PC-3 (cell line): ENCODE results near the gene CNTN4. TPM values are rescaled to one million over a fixed set of nuclear protein-coding genes. Genes with fewer than 3 reads are reported as not detected.

Experiments used
- ATAC-seq: fragments of 200-7000 bp; cut with Tn5 transposase; 2 replicates; pipeline ENCODE4 v1.9.1; 2020; ENCODE audit warnings: mild to moderate bottlenecking, moderate library complexity
- BruUV-seq: library from RNA; stranded (reverse); fragments of 400-500 nt; replicated peaks from 2 replicates; lab custom pipeline; 2021; lab: Mats Ljungman, UMichigan
- CTCF ChIA-PET: fragments of 300-600 bp; sonication (Branson Sonifier 250); formaldehyde crosslinking; loops from one replicate; lab custom pipeline; 2022; ENCODE audit warnings: antibody characterized with exemption; lab: Charles Lee
- POLR2A ChIA-PET: fragments of 300-600 bp; sonication (Branson Sonifier 250); formaldehyde crosslinking; loops from one replicate; lab custom pipeline; 2022; ENCODE audit warnings: antibody characterized with exemption; ENCODE audit not compliant: unreplicated experiment; lab: Charles Lee
- DNase-seq: peaks from one replicate; pipeline ENCODE4 v3.0.0-alpha.2; 2015
- H2AFZ ChIP-seq: fragments of 300-600 bp; sonication (generic); 2 replicates; pipeline ENCODE4 v1.6.0; 2016; ENCODE audit warnings: antibody characterized with exemption, low read length
- H3F3A ChIP-seq: fragments of 300-600 bp; sonication (generic); one replicate; pipeline ENCODE4 v1.6.0; 2017; ENCODE audit warnings: antibody characterized with exemption, low read length, control low read depth, mild to moderate bottlenecking; ENCODE audit not compliant: unreplicated experiment
- H3K27ac ChIP-seq: fragments of 300-600 bp; sonication (generic); 2 replicates; pipeline ENCODE4 v1.5.1; 2016; ENCODE audit warnings: mild to moderate bottlenecking, low read length
- H3K27me3 ChIP-seq: fragments of 300-600 bp; sonication (generic); 2 replicates; pipeline ENCODE4 v1.6.1; 2016; ENCODE audit warnings: low read length, mixed read lengths
- H3K36me3 ChIP-seq: fragments of 300-600 bp; sonication (generic); 2 replicates; pipeline ENCODE4 v1.6.1; 2016; ENCODE audit warnings: low read depth, mixed run types, low read length, mixed read lengths
- H3K4me1 ChIP-seq: fragments of 300-600 bp; sonication (generic); 2 replicates; pipeline ENCODE4 v1.5.1; 2016; ENCODE audit warnings: low read length; ENCODE audit not compliant: insufficient read depth
- H3K4me2 ChIP-seq: fragments of 300-600 bp; sonication (generic); 2 replicates; pipeline ENCODE4 v1.6.0; 2016; ENCODE audit warnings: low read length
- H3K4me3 ChIP-seq: fragments of 300-600 bp; sonication (generic); 2 replicates; pipeline ENCODE4 v1.5.1; 2016; ENCODE audit warnings: mild to moderate bottlenecking, low read length, mixed read lengths
- H3K79me2 ChIP-seq: fragments of 300-600 bp; sonication (generic); 2 replicates; pipeline ENCODE4 v1.6.1; 2017; ENCODE audit warnings: low read length, mixed read lengths
- H3K9ac ChIP-seq: fragments of 300-600 bp; sonication (generic); 2 replicates; pipeline ENCODE4 v1.6.0; 2016; ENCODE audit warnings: mild to moderate bottlenecking, low read length
- H3K9me2 ChIP-seq: fragments of 300-600 bp; sonication (generic); replicated peaks from 2 replicates; pipeline ENCODE4 v1.6.1; 2016; ENCODE audit warnings: mixed run types, low read length, mixed read lengths
- H3K9me3 ChIP-seq: fragments of 300-600 bp; sonication (generic); 2 replicates; pipeline ENCODE4 v1.6.1; 2016; ENCODE audit warnings: low read length, mixed read lengths
- H4K20me1 ChIP-seq: fragments of 300-600 bp; sonication (generic); 2 replicates; pipeline ENCODE4 v1.6.1; 2016; ENCODE audit warnings: low read length, mixed read lengths
- EZH2 ChIP-seq: fragments of 300-600 bp; sonication (generic); IDR thresholded peaks from one replicate; pipeline ENCODE4 v1.6.1; 2017; ENCODE audit warnings: antibody characterized with exemption, mild to moderate bottlenecking, low read length; ENCODE audit not compliant: unreplicated experiment
- EZH2phosphoT487 ChIP-seq: fragments of 300-600 bp; sonication (generic); IDR thresholded peaks from 2 replicates; pipeline ENCODE4 v1.6.1; 2018; ENCODE audit warnings: mild to moderate bottlenecking, antibody characterized with exemption, low read length, borderline replicate concordance
- intact Hi-C: fragments of 100-400 bp; cut with micrococcal nuclease; formaldehyde crosslinking; loops from 2 replicates; pipeline ENCODE4 v1.9.0; 2023
- total RNA-seq: library from RNA; depleted of rRNA; stranded (reverse); fragments of >200 nt; gene quantifications from 2 replicates; pipeline ENCODE4 v1.2.3, GENCODE V29; 2014
- TF ChIP-seq, protein P1 (sequence below): fragments of 300-600 bp; sonication (generic); conservative IDR thresholded peaks from 2 replicates; pipeline ENCODE4 v1.5.1; 2017; ENCODE audit warnings: antibody characterized with exemption, low read depth, mild to moderate bottlenecking, low read length

Gene CNTN4
- total RNA-seq, 1 experiment from 2014 or later: not detected

DNA sequence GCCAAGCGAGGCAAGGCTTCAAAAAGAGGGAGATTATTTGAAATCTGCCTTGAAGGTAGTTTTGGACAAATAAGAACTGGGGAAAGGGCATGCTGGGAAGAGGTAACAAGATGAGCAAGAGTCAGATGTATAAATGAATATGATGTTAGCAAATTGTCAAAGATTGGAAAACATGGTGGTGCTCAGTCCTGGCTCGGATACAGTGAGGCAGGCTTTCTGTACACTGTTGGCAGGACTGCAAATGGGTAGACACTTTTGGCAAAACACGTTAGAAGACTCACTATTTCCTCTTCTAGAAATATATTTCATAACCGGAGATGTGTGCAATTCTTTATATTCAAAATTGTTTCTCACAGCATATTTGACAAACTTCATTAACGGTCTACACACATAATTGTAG, 581.6 kb downstream of the CNTN4 start:
- DNase-seq: no peak
- intact Hi-C loops: no loop called here

DNA sequence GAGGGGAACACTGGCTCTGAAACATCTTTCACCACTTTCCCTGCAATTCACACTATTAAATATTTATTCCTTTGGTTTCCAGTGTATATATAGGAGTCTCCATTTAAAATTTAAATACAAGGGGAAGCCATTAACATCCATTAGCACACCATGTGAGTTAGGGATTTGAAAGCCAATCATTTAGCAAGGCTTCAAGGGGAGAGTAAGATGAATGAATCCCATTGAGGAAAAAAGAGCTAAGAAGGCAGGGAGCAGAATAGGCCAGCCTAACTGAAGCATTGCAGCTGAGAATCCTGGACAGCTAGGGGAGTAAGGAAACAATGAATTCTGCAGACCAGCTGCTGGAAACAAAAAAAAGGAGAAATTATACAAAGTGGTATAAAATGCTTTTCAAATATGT, 585.4 kb downstream of the CNTN4 start:
- no peaks in the 10 kb centered on the region for H3K79me2 ChIP-seq
- no peak overlapping the region for H3K4me3 ChIP-seq
- no peaks in the 10 kb centered on the region for H3K4me1 ChIP-seq
- no TSS peak for BruUV-seq
- ATAC-seq (no peak), DNase-seq (no peak)
- no peak overlapping the region for H2AFZ ChIP-seq
- H3F3A ChIP-seq: no peaks in the 10 kb centered on the region
- no peak overlapping the region for H3K4me2 ChIP-seq
- no peaks in the 10 kb centered on the region for H3K9me2 ChIP-seq
- POLR2A ChIA-PET: no interaction called here
- CTCF ChIA-PET: no interaction called here
- no peak for TF ChIP-seq EZH2
- no peak for TF ChIP-seq EZH2phosphoT487
- TF ChIP-seq, protein P1, sequence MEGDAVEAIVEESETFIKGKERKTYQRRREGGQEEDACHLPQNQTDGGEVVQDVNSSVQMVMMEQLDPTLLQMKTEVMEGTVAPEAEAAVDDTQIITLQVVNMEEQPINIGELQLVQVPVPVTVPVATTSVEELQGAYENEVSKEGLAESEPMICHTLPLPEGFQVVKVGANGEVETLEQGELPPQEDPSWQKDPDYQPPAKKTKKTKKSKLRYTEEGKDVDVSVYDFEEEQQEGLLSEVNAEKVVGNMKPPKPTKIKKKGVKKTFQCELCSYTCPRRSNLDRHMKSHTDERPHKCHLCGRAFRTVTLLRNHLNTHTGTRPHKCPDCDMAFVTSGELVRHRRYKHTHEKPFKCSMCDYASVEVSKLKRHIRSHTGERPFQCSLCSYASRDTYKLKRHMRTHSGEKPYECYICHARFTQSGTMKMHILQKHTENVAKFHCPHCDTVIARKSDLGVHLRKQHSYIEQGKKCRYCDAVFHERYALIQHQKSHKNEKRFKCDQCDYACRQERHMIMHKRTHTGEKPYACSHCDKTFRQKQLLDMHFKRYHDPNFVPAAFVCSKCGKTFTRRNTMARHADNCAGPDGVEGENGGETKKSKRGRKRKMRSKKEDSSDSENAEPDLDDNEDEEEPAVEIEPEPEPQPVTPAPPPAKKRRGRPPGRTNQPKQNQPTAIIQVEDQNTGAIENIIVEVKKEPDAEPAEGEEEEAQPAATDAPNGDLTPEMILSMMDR: no peak
- peaks cover 26% of the 10 kb centered on the region for H3K9me3 ChIP-seq
- intact Hi-C loops: no loop called here
- H3K27me3 ChIP-seq: no peaks in the 10 kb centered on the region
- H3K36me3 ChIP-seq: no peaks in the 10 kb centered on the region
- no peak overlapping the region for H3K9ac ChIP-seq
- no peaks in the 10 kb centered on the region for H4K20me1 ChIP-seq
- H3K27ac ChIP-seq: no peak overlapping the region

More for the DNA sequence above, 581.6 kb downstream of the CNTN4 start:
- Histone ChIP-seq H3F3A (no peaks in the 10 kb centered on the region), H3K79me2 (no peaks in the 10 kb centered on the region), H3K9me3 (peaks cover 21% of the 10 kb centered on the region), H3K4me3 (no peak overlapping the region), H3K27me3 (no peaks in the 10 kb centered on the region), H3K27ac (no peak overlapping the region), H3K36me3 (no peaks in the 10 kb centered on the region), H3K9me2 (no peaks in the 10 kb centered on the region), H3K4me1 (no peaks in the 10 kb centered on the region), H2AFZ (no peak overlapping the region), H4K20me1 (no peaks in the 10 kb centered on the region), H3K9ac (no peak overlapping the region), H3K4me2 (no peak overlapping the region)
- CTCF ChIA-PET: no interaction called here
- POLR2A ChIA-PET: no interaction called here
- no peak for ATAC-seq
- TF ChIP-seq, protein P1: no peak
- no peak for TF ChIP-seq EZH2
- BruUV-seq: no TSS peak

GRCh38 chr3:2686816-2687502, 588.3 kb downstream of the CNTN4 start:
- Histone ChIP-seq H3K79me2 (no peaks in the 10 kb centered on the region), H3K9me2 (no peaks in the 10 kb centered on the region), H3K27me3 (no peaks in the 10 kb centered on the region), H3K36me3 (no peaks in the 10 kb centered on the region), H3K9ac (no peak overlapping the region), H3K27ac (no peak overlapping the region), H3K9me3 (peaks cover 28% of the 10 kb centered on the region), H3F3A (no peaks in the 10 kb centered on the region), H2AFZ (no peak overlapping the region), H3K4me3 (no peak overlapping the region), H3K4me1 (no peaks in the 10 kb centered on the region), H4K20me1 (no peaks in the 10 kb centered on the region), H3K4me2 (no peak overlapping the region)
- no peak for DNase-seq
- POLR2A ChIA-PET: no interaction called here
- intact Hi-C loops: no loop called here
- TF ChIP-seq EZH2 (no peak), EZH2phosphoT487 (no peak)
- TF ChIP-seq, protein P1: no peak
- no TSS peak for BruUV-seq
- CTCF ChIA-PET: no interaction called here
- ATAC-seq: no peak
